Ectodermal cell (in vitro differentiated cells): ENCODE measurements around the gene SELENOK. TPM values are rescaled to one million over a fixed set of nuclear protein-coding genes. Genes with fewer than 3 reads are reported as not detected.
A peak's percentile ranks its signal among the peaks of the same experiment; 100 is the strongest.
"Not testable (repeated sequence)": the region's sequence is repeated elsewhere in the genome, so short reads cannot be mapped to it uniquely, and the experiment has no call there.

ENCODE experiments used
- H3K27ac ChIP-seq: 2 replicates; pipeline ENCODE4 v1.7.0; 2013; ENCODE audit warnings: mild to moderate bottlenecking, low read depth, low read length; ENCODE audit not compliant: insufficient read depth, poor library complexity, severe bottlenecking
- H3K27me3 ChIP-seq: 2 replicates; pipeline ENCODE4 v1.7.0; 2013; ENCODE audit warnings: mild to moderate bottlenecking, low read length; ENCODE audit not compliant: insufficient read depth, control insufficient read depth, poor library complexity, severe bottlenecking
- H3K36me3 ChIP-seq: one replicate; pipeline ENCODE4 v1.7.0; 2013; ENCODE audit warnings: low read length; ENCODE audit not compliant: control insufficient read depth, insufficient read depth
- H3K4me1 ChIP-seq: one replicate; pipeline ENCODE4 v1.7.0; 2013; ENCODE audit warnings: low read length; ENCODE audit not compliant: control insufficient read depth, insufficient read depth
- H3K4me3 ChIP-seq: 2 replicates; pipeline ENCODE4 v1.7.0; 2013; ENCODE audit warnings: low read depth, low read length, control low read depth; ENCODE audit not compliant: insufficient read depth
- H3K9me3 ChIP-seq: 2 replicates; pipeline ENCODE4 v1.7.0; 2013; ENCODE audit warnings: mild to moderate bottlenecking, low read length, moderate library complexity; ENCODE audit not compliant: control insufficient read depth
- WGBS, 2 experiments: methylation state at CpG; one replicate each; pipeline ENCODE4 v1.1.7; 2013; ENCODE audit warnings: missing lambda C conversion rate in 2 of 2; 5-methylcytosine and 5-hydroxymethylcytosine counted together
- polyA plus RNA-seq, 4 experiments: library from polyadenylated mRNA; stranded (reverse); fragments of 50-300 nt; gene quantifications; one replicate each; pipeline ENCODE4 v1.2.3, GENCODE V29; 2013

SELENOK gene
- polyA plus RNA-seq (2013, experiment 1 of 4): 54.9 TPM
- polyA plus RNA-seq (2013, experiment 2 of 4): 51.2 TPM
- 47.5 TPM for polyA plus RNA-seq (2013, experiment 3 of 4)
- polyA plus RNA-seq (2013, experiment 4 of 4): 60.7 TPM

- 1% methylated on average over 73 of the region's 73 CpGs for WGBS, 2 experiments
- Histone ChIP-seq H3K9me3 (no peaks in the 10 kb centered on the region), H3K27ac (peak within 1 kb of the TSS; percentile 77), H3K27me3 (peaks cover 20% of the 10 kb centered on the region), H3K36me3 (no peaks in the 10 kb centered on the region), H3K4me3 (peak within 1 kb of the TSS; percentile 91), H3K4me1 (no peaks in the 10 kb centered on the region)
These were observed at the start of gene SELENOK for GRCh38 chr3:53891497-53892285. Gene SELENOK (minus strand): TSS chr3:53891859.

- Histone ChIP-seq H3K4me3 (no peak overlapping the region), H3K4me1 (no peaks in the 10 kb centered on the region), H3K9me3 (no peaks in the 10 kb centered on the region), H3K27me3 (no peaks in the 10 kb centered on the region), H3K36me3 (no peaks in the 10 kb centered on the region), H3K27ac (no peak overlapping the region)
- 96 to 97% methylated on average over 4 to 6 of the region's 6 CpGs for WGBS, 2 experiments
These were observed 49.5 kb upstream of the SELENOK start for GRCh38 chr3:53941184-53941583.

- Histone ChIP-seq H3K9me3 (no peaks in the 10 kb centered on the region), H3K27ac (no peak overlapping the region), H3K4me1 (no peaks in the 10 kb centered on the region), H3K27me3 (no peaks in the 10 kb centered on the region), H3K36me3 (no peaks in the 10 kb centered on the region), H3K4me3 (no peak overlapping the region)
- 83 to 94% methylated on average over 1 of the region's 1 CpG for WGBS, 2 experiments
These were observed 49.0 kb upstream of the SELENOK start for GRCh38 chr3:53940623-53941022.

GRCh38 chr3:53939813-53940212 lies 48.2 kb upstream of the SELENOK start:
- Histone ChIP-seq H3K27ac (no peak overlapping the region), H3K36me3 (no peaks in the 10 kb centered on the region), H3K4me1 (no peaks in the 10 kb centered on the region), H3K9me3 (no peaks in the 10 kb centered on the region), H3K27me3 (no peaks in the 10 kb centered on the region), H3K4me3 (no peak overlapping the region)
- WGBS, 2 experiments: 83 to 100% methylated on average over 1 of the region's 1 CpG

GRCh38 chr3:53939086-53939582 lies 47.5 kb upstream of the SELENOK start:
- no peaks in the 10 kb centered on the region for H3K9me3 ChIP-seq
- H3K27ac ChIP-seq: no peak overlapping the region
- no peaks in the 10 kb centered on the region for H3K27me3 ChIP-seq
- no peaks in the 10 kb centered on the region for H3K4me1 ChIP-seq
- 67 to 71% methylated on average over 9 to 10 of the region's 10 CpGs for WGBS, 2 experiments
- no peaks in the 10 kb centered on the region for H3K36me3 ChIP-seq
- H3K4me3 ChIP-seq: no peak overlapping the region

- Histone ChIP-seq H3K4me1 (no peaks in the 10 kb centered on the region), H3K9me3 (no peaks in the 10 kb centered on the region), H3K27me3 (no peaks in the 10 kb centered on the region), H3K4me3 (no peak overlapping the region), H3K36me3 (no peaks in the 10 kb centered on the region), H3K27ac (no peak overlapping the region)
- WGBS, 2 experiments: 0 to 6% methylated on average over 1 of the region's 2 CpGs
These were observed 47.0 kb upstream of the SELENOK start for GRCh38 chr3:53938645-53939044.

- WGBS, 2 experiments: 100% methylated on average over 1 of the region's 1 CpG
- no peaks in the 10 kb centered on the region for H3K4me1 ChIP-seq
These were observed 44.7 kb upstream of the SELENOK start for GRCh38 chr3:53936347-53936746.

GRCh38 chr3:53935283-53935901 lies 43.7 kb upstream of the SELENOK start:
- no peaks in the 10 kb centered on the region for H3K9me3 ChIP-seq
- no peaks in the 10 kb centered on the region for H3K36me3 ChIP-seq
- 87 to 100% methylated on average over 1 of the region's 1 CpG for WGBS, 2 experiments
- H3K4me3 ChIP-seq: no peak overlapping the region
- H3K27me3 ChIP-seq: no peaks in the 10 kb centered on the region
- H3K27ac ChIP-seq: no peak overlapping the region
- no peaks in the 10 kb centered on the region for H3K4me1 ChIP-seq

More at GRCh38 chr3:53936347-53936746, 44.7 kb upstream of the SELENOK start:
- Histone ChIP-seq H3K27ac (no peak overlapping the region), H3K36me3 (no peaks in the 10 kb centered on the region), H3K27me3 (no peaks in the 10 kb centered on the region), H3K9me3 (no peaks in the 10 kb centered on the region), H3K4me3 (no peak overlapping the region)

- H3K4me3 ChIP-seq, H3K27me3 ChIP-seq, H3K36me3 ChIP-seq, H3K9me3 ChIP-seq, H3K4me1 ChIP-seq, H3K27ac ChIP-seq: not testable (repeated sequence)
- WGBS, 2 experiments: 79 to 87% methylated on average over 24 to 28 of the region's 30 CpGs
These were observed 35.7 kb upstream of the SELENOK start for GRCh38 chr3:53927208-53927872.

- Histone ChIP-seq H3K4me1 (no peaks in the 10 kb centered on the region), H3K36me3 (no peaks in the 10 kb centered on the region), H3K9me3 (no peaks in the 10 kb centered on the region), H3K27me3 (no peaks in the 10 kb centered on the region), H3K4me3 (no peak overlapping the region), H3K27ac (no peak overlapping the region)
- WGBS, 2 experiments: 40 to 72% methylated on average over 1 of the region's 1 CpG
These were observed 29.6 kb upstream of the SELENOK start for GRCh38 chr3:53921296-53921695.
